Measurements from ENCODE around the gene LRP8.

LRP8 gene

GRCh38 chr1:53259932-53260331 is 67.9 kb downstream of the LRP8 start:
- DNase-seq (ENCODE audit: low read depth) = no peak

- DNase-seq (ENCODE audit: low read depth) = no peak
Measured at GRCh38 chr1:53258216-53258615, 69.7 kb downstream of the LRP8 start.

- DNase-seq (ENCODE audit: low read depth) = no peak
Measured at GRCh38 chr1:53257454-53258081, 70.3 kb downstream of the LRP8 start.

DNA sequence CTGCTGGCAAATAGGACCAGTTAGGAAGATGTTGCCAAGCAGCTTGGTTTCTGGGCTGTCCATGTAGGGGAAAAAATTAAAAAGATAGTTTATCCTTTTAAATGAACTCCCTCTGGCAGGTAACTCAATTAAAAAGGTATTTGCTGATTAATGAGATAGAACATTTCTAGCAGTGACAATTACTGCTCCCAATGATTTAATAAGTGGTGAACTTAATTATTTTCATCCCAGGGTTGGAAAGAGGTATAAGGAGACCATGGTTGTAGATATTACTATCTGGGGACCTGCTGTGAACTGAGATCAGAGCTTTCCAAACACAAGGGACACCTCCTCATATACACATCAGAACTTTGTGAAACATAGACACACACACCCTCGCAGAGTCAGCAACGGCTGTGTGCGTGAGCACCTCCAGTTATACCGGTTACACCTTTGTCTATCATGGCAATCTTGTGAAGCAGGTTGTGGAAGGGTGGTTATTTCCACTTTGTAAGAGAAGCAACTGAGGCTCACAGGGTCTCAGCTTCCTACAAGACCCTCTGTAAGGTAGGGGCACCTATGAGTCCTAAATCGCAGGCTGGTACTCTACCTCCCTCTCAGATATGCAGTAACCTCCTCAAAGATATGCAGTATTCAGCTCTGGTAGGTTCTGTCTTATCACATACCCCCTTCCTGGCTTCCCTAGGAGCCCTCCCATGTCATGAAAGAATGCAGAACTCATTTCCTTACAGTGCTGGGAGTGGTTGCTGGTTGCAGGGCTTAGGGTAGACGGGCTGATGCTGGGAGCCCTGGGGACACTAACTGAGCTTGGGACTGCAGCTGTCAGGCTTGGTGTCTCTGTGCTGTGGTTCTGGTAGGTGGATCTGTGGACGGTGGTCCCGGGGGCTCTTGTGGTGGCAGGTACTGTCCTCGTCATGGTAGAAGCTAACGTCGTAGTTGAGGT is 71.1 kb downstream of the LRP8 start:
- DNase-seq (ENCODE audit: low read depth) = no peak

GRCh38 chr1:53255031-53255430 is 72.8 kb downstream of the LRP8 start:
- DNase-seq (ENCODE audit: low read depth) = no peak

GRCh38 chr1:53254011-53254640 is 73.7 kb downstream of the LRP8 start:
- no peak for DNase-seq (ENCODE audit: low read depth)

DNA sequence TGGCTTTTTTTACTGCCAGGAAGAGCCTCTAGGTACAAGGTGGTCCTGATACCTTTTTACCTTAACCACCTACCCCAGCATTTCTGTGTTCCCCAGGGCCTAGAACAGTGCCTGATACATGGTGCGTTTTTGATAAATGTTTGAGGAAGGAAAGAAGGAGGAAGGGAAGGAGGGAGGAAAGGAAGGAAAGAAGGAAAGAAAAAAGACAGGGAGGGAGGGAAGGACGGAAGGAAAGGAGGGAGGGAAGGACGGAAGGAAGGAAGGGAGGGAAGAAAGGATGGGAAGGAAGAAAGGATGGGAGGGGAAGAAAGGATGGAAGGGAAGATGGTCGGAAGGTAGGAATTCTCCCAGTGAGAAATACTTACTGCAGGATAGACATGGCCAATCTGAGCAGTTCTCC is 77.5 kb downstream of the LRP8 start:
- DNase-seq (ENCODE audit: low read depth) = no peak

DNA sequence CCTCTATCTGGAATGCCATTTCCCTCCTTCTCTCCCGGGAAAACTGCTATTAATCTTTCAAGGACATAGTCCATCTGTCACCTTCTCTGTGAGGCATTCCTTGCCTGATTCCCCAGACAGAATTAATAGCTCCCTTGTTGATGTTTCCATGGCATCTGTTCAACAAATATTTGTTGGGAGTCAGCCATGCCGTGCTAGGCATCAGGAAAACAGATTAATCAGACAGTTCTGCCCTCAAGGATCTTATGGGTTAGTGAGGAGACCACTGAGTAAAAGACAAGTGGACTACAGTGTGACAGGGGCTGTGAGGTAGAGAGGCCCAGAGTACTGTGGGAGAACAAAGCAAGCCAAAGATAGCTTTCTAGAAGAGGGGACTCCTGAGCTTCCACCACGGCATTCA is 78.2 kb downstream of the LRP8 start:
- DNase-seq (ENCODE audit: low read depth) = no peak

GRCh38 chr1:53246261-53247134 is 81.4 kb downstream of the LRP8 start:
- DNase-seq (ENCODE audit: low read depth) = peak; percentile 79

DNA sequence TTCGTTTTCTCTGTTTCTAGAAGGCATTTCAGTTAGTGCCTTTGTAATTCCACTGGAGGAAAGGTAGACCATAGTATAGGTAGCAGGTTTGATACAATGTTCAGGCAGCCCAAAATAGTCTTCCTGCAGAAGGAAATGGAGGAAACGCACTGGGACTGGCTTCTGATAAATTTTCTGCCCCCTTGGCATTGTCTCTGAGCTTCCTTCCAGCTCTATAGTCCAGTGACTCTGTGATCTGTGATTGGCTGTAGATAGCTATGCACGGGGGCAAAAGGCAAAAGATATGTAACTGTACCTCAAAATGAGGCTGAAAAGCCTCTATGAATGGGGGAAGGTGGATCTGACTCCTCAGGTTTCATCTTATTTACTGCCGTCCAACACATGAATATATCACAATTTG is 83.7 kb downstream of the LRP8 start:
- no peak for DNase-seq (ENCODE audit: low read depth)

GRCh38 chr1:53242381-53242780 is 85.5 kb downstream of the LRP8 start:
- DNase-seq (ENCODE audit: low read depth) = no peak

DNA sequence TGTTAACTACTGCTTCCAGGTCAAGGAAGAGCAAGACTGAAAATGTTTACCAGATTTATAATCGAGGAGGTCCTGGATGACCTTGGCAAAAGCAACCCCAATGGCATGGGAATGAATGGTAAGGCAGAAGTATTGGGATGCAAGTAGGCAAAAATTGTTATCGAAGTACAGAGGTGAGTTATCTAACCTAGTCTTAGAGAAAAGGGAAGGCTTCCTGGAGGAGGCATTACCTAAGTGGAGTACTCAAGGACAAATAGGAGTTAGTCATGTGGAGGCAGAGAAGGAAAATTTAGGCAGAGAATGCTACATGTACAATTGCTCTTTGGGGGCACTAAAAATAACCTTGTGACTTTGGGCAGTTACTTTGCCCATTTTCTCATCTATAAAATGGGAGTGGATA is 86.0 kb downstream of the LRP8 start:
- DNase-seq (ENCODE audit: low read depth) = no peak

DNA sequence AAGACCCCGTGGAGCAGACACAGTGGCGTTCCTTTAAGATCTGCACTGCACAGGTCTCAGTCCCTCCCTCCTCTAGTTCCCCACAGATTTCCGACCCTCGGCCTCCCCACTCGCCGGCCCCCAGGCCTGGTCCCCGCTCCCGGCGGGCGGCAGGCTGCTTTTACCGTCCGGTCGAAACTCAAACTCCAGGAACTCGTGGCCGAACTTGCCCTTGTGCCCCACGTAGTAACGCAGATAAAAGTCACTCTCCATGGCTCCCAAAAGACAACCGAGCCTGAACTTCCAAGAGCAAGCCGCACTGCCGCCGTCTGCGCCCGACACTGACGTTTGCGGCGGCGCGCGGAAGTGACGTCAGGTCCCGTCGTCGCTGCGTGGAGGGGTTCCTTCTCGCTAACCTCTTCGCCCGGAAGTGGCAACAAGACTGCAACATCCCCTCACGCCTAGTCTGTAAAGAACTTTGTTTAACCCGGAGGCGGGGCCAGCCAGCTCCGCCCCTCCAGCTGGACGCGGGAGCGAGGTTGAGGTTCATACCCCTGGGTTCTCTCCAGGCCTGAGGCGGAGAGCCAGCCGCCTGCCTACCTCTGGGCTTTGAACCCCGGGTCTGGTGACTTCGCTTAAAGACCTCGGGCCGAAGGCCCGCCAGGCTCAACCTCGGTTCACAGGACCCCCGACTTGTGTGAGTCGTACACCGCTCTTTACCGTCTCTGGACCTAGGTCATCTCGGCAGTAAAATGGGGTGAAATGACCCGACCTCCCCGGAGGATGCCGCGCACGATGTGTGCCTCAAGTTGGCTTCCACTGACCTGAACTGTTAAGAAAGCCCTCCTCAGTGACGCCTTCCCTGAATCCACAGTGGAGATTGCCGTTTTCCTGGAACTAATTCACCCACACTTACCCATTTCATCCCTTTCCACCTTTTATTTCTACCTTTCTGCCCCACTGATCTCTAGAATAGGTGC is 89.4 kb downstream of the LRP8 start, which contains the start of gene MAGOH:
MAGOH (minus strand) TSS at position 322 of the 959 bp plus-strand sequence; CDS start at position 252, 70 bp downstream.
- peak; percentile 81 for DNase-seq (ENCODE audit: low read depth)

- no peak for DNase-seq (ENCODE audit: low read depth)
Measured at GRCh38 chr1:53237638-53238037, 90.2 kb downstream of the LRP8 start.

- no peak for DNase-seq (ENCODE audit: low read depth)
Measured at GRCh38 chr1:53220962-53221286, 106.9 kb downstream of the LRP8 start.

GRCh38 chr1:53220171-53220961 is 107.5 kb downstream of the LRP8 start, which contains the start of gene CZIB:
CZIB (minus strand) TSS chr1:53220634; CDS start chr1:53220575, 59 bp downstream.
- peak; percentile 58 for DNase-seq (ENCODE audit: low read depth)

DNA sequence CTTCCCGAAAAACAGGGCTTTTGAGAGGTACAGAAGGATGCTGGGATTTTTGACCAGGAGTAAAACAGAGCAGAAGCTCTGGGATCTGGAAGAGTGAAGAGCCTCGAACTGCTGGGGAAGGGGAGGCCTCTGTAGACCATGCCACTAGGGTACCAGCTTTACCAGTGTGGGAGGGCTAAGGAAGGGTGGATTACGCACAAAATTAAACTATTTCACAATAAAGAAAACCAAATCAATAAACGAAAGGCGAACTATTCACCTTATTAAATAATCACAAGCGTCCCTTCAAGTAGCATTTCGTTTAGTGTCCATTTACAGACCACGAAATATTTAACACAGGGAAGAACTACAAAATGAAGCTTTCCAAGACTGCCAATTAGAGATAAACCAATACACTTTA is 108.2 kb downstream of the LRP8 start:
- no peak for DNase-seq (ENCODE audit: low read depth)

DNA sequence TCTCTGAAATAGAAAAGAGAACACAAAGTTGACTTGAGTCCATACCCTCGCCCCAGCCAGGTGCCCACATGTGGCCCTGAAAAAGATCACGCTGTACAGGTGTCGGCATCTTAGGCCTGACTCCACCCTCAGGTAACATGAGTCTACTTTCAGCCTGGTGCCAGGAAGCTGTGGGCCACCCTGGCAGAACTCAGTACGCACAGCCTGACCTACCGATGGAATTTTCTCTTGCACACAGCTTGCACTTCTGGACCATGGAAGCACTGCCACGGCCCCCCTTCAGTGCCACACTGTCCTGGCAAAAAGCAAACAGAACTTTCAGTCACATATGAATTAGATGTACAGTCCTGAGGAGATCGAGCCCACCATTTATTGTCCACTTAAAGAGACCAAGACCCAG is 109.7 kb downstream of the LRP8 start:
- DNase-seq (ENCODE audit: low read depth) = no peak

DNA sequence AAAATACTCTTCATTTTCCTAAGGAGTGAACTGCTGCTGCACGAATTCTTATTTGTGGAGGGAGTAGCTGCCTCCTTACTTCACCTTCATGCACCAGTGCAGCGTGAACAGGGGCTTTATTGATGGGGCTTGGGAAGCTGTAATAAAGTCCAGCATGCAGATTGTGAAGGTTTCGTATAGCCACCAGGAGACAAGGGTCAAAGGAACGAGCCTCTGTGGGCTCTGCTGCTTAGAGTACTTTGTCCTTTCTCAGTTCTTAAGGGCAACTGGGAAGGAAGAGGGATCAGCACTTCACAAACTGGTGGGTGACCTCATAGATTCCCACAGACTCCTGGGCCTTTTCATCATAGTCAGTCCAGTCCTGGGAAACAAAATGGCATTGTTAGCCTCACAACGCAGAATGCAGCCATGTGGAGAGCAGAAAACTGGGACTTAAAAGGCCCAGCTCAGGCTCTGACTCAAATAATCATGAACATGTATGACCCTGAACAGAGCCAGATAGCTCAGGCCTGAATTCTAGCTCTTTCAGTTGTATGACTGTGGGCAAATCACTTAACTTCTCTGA is 113.4 kb downstream of the LRP8 start:
- no peak for DNase-seq (ENCODE audit: low read depth)

- no peak for DNase-seq (ENCODE audit: low read depth)
Measured at GRCh38 chr1:53210954-53211353, 116.9 kb downstream of the LRP8 start.

Measured in non-pigmented ciliary epithelial cell (primary cell).